ENCODE measurements around the gene BBS7. TPM values are rescaled to one million over a fixed set of nuclear protein-coding genes. Genes with fewer than 3 reads are reported as not detected.

The BBS7 gene
- total and polyA plus RNA-seq, 2 donors (not counting 1 experiment from before 2014, with no cell fraction given) = 22.5 to 22.7 TPM

DNA sequence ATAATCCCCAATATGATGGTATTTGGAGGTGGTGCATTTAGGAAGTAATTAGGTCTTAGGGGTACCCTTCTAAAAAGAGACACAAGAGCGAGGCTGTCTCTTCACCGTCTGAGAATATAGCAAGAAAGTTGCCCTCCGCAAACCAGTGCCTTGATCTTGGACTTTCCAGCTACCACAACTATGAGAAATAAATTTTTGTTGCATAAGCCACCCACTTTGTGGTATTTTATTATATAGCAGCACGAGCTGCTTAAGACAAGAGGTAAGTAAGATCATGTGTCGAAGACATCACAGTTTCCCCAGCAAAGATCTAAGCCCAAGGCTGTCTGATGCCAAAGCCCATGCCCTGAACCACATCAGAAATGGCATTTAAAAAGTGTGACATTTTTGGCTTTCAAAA, 78.8 kb downstream of the BBS7 start:
- Histone ChIP-seq H3K79me2 (ENCODE audit: control insufficient read depth, insufficient read depth, low read length) (no peaks in the 10 kb centered on the region), H3K9ac (ENCODE audit: insufficient read depth, low read length) (no peak overlapping the region), H2AFZ (ENCODE audit: low read length) (no peak overlapping the region), H3K36me3 (ENCODE audit: control insufficient read depth, insufficient read depth, low read length) (no peaks in the 10 kb centered on the region), H3K4me3 (replicated peaks in 1 of 4; ENCODE audit: control extremely low read depth in 1 of 4, insufficient read depth in 1 of 4, low read depth in 3 of 4, low read length in 4 of 4) (no peak overlapping the region), H4K20me1 (ENCODE audit: control insufficient read depth, extremely low read depth, insufficient read depth, low read length) (no peaks in the 10 kb centered on the region), H3K4me2 (ENCODE audit: extremely low read depth, insufficient read depth, low read length) (no peak overlapping the region), H3K9me3 (ENCODE audit: control insufficient read depth, insufficient read depth, low read depth, low read length) (no peaks in the 10 kb centered on the region), H3K27ac (ENCODE audit: insufficient read depth, low read length) (no peak overlapping the region), H3K27me3 (ENCODE audit: control insufficient read depth, insufficient read depth, low read length) (no peaks in the 10 kb centered on the region), H3K4me1 (ENCODE audit: control insufficient read depth, extremely low read depth, insufficient read depth, low read length) (peaks cover 11% of the 10 kb centered on the region)
- peak; percentile 59 to 91 for DNase-seq (ENCODE audit: low read depth in 2 of 2)
- no peak for TF ChIP-seq EZH2 (IDR thresholded peaks at IDR 0.05; ENCODE audit: low read length, missing control alignments)
- TF ChIP-seq, protein P1, sequence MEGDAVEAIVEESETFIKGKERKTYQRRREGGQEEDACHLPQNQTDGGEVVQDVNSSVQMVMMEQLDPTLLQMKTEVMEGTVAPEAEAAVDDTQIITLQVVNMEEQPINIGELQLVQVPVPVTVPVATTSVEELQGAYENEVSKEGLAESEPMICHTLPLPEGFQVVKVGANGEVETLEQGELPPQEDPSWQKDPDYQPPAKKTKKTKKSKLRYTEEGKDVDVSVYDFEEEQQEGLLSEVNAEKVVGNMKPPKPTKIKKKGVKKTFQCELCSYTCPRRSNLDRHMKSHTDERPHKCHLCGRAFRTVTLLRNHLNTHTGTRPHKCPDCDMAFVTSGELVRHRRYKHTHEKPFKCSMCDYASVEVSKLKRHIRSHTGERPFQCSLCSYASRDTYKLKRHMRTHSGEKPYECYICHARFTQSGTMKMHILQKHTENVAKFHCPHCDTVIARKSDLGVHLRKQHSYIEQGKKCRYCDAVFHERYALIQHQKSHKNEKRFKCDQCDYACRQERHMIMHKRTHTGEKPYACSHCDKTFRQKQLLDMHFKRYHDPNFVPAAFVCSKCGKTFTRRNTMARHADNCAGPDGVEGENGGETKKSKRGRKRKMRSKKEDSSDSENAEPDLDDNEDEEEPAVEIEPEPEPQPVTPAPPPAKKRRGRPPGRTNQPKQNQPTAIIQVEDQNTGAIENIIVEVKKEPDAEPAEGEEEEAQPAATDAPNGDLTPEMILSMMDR (conservative IDR thresholded peaks at IDR 0.05 in 1 of 2, IDR thresholded peaks at IDR 0.05 in 1 of 2; ENCODE audit: low read depth in 1 of 2, low read length in 2 of 2) = no peak

DNA sequence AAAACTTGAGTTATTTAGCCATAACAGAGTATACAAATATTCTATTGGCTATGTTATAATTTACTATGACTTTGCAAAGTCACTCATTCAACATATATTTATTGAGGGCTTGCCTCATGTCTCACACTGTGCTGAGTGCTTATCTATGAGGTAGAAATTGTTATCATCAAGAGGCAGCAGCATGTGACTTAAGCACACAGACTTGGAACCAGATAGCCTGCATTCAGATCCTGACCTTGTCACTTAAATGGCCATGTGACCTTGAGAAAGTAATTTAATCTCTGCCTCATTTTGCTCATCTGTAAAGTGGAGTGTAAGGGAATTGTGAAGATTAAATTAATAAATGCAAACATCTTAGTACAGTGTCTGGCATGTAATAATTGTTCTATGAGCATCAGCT, 79.3 kb downstream of the BBS7 start:
- Histone ChIP-seq H3K79me2 (ENCODE audit: control insufficient read depth, insufficient read depth, low read length) (no peaks in the 10 kb centered on the region), H3K4me1 (ENCODE audit: control insufficient read depth, extremely low read depth, insufficient read depth, low read length) (peaks cover 11% of the 10 kb centered on the region), H3K27me3 (ENCODE audit: control insufficient read depth, insufficient read depth, low read length) (no peaks in the 10 kb centered on the region), H3K4me2 (ENCODE audit: extremely low read depth, insufficient read depth, low read length) (no peak overlapping the region), H3K9me3 (ENCODE audit: control insufficient read depth, insufficient read depth, low read depth, low read length) (no peaks in the 10 kb centered on the region), H4K20me1 (ENCODE audit: control insufficient read depth, extremely low read depth, insufficient read depth, low read length) (no peaks in the 10 kb centered on the region), H3K36me3 (ENCODE audit: control insufficient read depth, insufficient read depth, low read length) (no peaks in the 10 kb centered on the region), H3K27ac (ENCODE audit: insufficient read depth, low read length) (no peak overlapping the region), H3K4me3 (replicated peaks in 1 of 4; ENCODE audit: control extremely low read depth in 1 of 4, insufficient read depth in 1 of 4, low read depth in 3 of 4, low read length in 4 of 4) (no peak overlapping the region), H2AFZ (ENCODE audit: low read length) (no peak overlapping the region), H3K9ac (ENCODE audit: insufficient read depth, low read length) (no peak overlapping the region)
- TF ChIP-seq EZH2 (IDR thresholded peaks at IDR 0.05; ENCODE audit: low read length, missing control alignments) = no peak
- TF ChIP-seq, protein P1 (conservative IDR thresholded peaks at IDR 0.05 in 1 of 2, IDR thresholded peaks at IDR 0.05 in 1 of 2; ENCODE audit: low read depth in 1 of 2, low read length in 2 of 2) = no peak
- peak in 1 of 2 donors; percentile 34 for DNase-seq (ENCODE audit: low read depth in 2 of 2)

DNA sequence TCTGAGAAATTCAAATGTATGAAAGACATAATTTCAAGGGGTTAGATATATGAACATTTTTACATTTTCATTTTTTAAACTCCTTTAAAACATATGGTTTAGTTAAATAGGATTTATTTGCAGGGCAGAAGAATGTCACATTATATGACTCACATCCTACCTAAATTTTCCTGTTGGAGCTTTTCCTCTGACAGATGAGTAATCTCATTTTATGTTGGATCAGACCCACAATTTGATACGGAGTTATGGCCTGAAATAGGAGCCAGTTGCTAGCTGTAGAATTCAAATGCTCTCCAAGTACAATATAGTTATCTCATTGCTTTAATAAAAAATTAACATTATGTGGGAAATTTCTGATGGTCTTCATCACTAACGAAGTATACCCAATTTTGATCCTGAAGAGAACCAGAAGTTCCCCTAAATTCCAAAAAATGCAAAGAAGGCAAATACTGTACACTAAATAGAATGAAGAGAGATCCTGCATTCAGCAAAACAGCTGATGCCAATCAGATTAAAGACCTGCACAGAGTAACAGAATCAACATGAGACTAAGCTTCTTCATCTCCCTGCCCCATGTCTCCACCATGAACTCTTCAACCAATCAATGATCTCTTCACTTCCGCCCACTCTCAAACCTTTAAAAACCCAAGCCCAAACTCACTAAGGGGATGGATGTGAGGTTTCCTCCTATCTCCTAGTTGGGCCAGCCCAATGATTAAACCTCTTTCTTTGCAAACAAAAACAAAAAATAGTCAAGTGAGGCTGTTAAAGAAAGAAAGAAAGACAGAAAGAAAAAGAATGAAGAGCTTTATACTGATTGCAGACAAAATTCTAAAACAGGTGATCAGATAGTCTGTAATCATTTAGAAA, 80.1 kb downstream of the BBS7 start:
- Histone ChIP-seq H3K27me3 (ENCODE audit: control insufficient read depth, insufficient read depth, low read length) (no peaks in the 10 kb centered on the region), H3K4me2 (ENCODE audit: extremely low read depth, insufficient read depth, low read length) (no peak overlapping the region), H3K27ac (ENCODE audit: insufficient read depth, low read length) (no peak overlapping the region), H3K9me3 (ENCODE audit: control insufficient read depth, insufficient read depth, low read depth, low read length) (no peaks in the 10 kb centered on the region), H3K36me3 (ENCODE audit: control insufficient read depth, insufficient read depth, low read length) (no peaks in the 10 kb centered on the region), H3K4me1 (ENCODE audit: control insufficient read depth, extremely low read depth, insufficient read depth, low read length) (peaks cover 16% of the 10 kb centered on the region), H4K20me1 (ENCODE audit: control insufficient read depth, extremely low read depth, insufficient read depth, low read length) (no peaks in the 10 kb centered on the region), H3K4me3 (replicated peaks in 1 of 4; ENCODE audit: control extremely low read depth in 1 of 4, insufficient read depth in 1 of 4, low read depth in 3 of 4, low read length in 4 of 4) (no peak overlapping the region), H3K79me2 (ENCODE audit: control insufficient read depth, insufficient read depth, low read length) (no peaks in the 10 kb centered on the region), H2AFZ (ENCODE audit: low read length) (no peak overlapping the region), H3K9ac (ENCODE audit: insufficient read depth, low read length) (no peak overlapping the region)
- peak; percentile 66 to 89 for DNase-seq (ENCODE audit: low read depth in 2 of 2)
- TF ChIP-seq, protein P1 (conservative IDR thresholded peaks at IDR 0.05 in 1 of 2, IDR thresholded peaks at IDR 0.05 in 1 of 2; ENCODE audit: low read depth in 1 of 2, low read length in 2 of 2) = no peak
- TF ChIP-seq EZH2 (IDR thresholded peaks at IDR 0.05; ENCODE audit: low read length, missing control alignments) = no peak
